GM19099 (cell line): ENCODE data around the gene PDE11A.

Experiments used
- POLR2A ChIP-seq: IDR thresholded peaks from 3 replicates; pipeline ENCODE4 v1.6.1; 2011; ENCODE audit warnings: low read depth; ENCODE audit not compliant: insufficient read length; ENCODE audit errors: extremely low read depth

The PDE11A gene

DNA sequence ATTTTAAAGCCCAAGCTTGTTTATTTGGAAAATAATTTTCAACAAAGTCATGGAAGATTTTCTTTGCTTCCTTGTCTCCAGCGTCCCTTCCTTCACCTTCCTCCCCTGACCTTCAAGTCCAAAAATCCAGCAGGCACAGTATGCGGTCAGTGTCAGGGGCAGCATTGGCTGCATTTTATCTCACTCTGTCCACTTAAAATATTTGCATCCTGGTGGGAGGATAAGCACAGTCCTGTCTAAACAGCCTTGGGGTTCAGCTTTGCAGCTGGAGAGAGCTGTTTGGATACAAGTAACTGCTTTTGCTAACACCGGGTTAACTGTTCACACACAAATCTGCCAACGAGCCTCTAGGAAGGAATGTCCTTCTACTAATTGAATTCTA, 318.1 kb downstream of the PDE11A start:
- no peak for TF ChIP-seq POLR2A

DNA sequence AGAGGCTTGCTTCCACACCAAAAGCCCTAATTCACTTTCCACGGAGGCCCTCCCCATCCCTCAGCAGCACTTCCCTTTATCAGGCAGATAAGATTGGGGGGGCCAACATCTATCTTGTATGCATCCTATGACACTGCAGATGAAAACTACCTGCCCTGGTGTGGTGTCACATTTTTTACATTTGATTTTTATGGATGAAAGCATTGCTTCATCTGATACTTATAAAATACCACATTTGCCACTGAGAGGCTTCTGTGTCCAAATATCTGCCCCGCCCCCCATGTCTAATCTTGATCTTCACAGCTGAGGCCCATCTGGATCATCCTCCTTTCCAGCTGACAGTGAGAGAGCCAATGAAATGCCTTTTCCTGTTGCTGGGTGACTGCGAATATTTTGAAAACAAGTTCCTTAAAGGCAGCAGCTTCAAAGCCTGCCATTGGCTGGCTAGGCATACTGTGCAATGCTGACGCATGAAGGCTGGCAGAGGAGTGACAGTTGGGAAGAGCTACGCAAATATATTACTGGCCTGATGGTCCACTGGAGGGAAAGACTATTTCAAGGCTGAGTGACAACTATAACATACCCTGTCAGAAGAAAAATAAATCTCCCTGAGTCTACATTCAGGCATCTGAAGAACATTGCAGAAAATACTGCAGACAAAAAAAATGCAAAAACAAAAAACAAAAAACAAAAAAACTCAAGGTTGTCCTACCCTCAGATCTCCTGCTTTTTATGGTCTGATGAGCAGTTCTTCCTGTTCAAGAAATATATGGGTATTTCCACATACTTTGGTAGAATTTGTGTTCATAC, 318.7 kb downstream of the PDE11A start:
- TF ChIP-seq POLR2A = no peak

DNA sequence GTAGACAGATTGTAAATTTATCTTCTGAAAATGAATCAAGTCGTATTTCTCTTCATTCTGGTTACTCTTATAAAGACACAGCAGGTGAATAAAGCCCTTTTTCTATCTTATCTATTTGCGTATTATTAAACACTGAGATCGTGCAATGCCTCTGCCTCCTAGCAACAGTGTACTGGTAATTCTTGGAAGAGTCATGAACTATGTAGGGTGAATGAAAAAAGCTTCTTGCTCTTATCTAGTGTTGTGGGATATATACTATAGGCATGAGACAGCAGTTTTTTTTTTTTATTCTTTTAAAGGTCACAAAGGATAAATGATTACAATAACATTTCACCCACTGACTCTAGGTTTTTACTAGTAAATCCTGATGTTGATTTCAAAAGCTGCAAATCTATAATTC, 324.2 kb downstream of the PDE11A start:
- TF ChIP-seq POLR2A = no peak

DNA sequence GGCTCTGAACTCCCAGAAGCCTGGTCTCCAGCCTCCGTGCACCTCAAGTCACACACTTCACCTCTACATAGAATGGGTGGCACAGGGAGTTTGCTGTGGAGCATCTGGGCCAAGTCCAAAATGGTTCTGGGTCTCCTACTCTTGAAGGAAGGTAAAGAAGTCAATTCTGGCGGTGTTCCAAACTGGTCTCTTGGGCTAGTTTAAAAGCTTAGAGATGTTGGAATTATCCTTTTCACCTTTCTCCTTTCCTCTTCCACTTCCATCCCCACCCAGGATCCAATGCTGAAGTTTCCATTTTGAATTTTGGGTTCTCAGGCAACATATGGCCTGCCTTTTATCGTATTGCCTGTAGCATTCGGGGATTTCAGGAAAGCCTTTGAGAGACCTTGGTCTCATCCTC, 325.2 kb downstream of the PDE11A start:
- no peak for TF ChIP-seq POLR2A

DNA sequence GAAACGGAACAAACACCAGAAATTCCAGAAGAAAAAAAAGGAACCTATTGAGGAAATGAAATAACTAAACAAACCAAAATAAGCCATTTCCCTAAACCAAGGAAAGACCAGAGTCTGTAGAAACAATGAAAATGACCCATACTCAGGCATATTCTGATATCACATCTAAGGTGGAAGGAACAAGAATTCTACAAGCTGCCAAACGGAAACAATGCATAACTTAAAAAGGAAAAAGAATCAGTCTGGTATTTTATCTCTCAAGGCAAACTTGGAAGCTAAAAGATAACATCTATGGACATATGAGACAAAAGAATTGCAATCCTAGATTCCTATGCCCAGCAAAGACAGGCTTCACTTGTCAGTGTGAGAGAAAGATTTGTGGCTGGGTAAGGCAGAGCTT, 326.2 kb downstream of the PDE11A start:
- TF ChIP-seq POLR2A = no peak

DNA sequence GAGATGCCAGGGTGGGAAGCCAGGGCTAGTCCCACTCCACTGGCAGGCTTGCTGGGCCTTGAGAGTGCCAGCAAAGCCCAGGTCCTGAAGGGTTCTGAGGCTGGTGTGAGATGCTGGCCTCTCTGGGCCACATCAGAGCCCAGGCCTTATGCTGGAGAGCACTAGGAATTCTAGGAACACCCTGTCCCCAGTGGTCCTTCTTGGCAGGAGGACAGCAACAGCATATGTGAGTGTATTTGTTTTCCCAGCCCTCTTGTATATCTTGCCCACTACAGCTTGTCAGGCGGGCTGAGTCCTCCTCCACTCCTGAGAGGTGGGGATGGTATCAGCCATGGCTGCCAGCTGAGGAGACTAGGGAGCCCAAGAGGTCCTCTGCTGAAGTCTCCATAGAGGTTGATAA, 327.0 kb downstream of the PDE11A start:
- no peak for TF ChIP-seq POLR2A

DNA sequence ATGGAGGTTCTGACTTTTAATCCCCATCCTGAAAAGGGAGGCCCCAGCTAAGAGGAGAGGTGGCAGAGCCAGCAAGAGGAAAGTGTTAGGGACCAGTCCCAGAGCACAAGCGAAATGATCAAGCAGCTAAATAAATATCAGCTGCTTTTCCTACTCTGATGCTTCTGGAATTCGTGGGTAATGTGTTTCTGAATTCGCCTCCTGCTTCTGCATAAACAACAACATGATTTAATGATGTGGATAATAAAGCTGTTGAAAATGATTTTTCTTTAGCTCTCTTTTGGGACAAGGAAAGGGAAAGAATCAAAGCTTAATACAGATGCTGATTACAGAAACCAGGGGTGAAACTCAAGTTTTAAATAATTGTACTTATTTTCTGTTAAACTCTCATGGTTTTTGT, 329.7 kb downstream of the PDE11A start:
- TF ChIP-seq POLR2A = no peak

DNA sequence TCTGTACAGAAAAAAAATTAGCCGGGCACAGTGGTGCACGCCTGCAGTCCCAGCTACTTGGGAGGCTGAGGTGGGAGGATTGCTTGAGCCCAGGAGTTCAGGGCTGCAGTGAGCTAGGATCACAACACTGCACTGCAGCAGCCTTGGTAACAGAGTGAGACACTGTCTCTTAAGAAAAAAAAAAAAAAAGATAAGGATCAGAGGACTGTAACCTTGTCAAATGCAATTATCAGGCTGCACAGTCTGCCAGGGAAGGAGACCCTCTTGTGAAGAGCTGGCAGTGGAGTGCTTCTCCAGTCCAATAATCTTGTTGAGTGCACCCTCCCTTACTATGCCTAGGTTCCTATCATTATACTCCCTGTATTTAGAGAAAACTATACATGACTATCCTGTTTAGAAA, 330.7 kb downstream of the PDE11A start:
- no peak for TF ChIP-seq POLR2A

DNA sequence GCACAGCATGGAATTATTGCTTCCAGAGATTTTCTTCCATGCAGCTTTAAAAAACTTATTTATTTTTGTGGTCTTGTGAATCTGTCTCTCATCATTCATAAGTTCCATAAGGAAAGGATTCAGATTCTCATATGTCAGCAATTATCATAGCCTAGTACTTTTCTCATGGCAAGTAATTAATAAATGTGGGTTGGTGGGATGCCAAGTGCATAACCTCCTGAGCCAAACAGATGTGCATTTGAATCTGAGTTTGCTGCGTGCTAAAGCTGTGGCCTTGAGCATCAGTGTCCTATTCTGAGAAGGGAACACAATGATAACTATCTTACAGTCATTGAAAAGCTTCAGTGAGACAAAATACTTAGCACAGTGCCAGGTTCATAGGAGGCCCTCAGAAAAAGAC, 331.9 kb downstream of the PDE11A start:
- no peak for TF ChIP-seq POLR2A

DNA sequence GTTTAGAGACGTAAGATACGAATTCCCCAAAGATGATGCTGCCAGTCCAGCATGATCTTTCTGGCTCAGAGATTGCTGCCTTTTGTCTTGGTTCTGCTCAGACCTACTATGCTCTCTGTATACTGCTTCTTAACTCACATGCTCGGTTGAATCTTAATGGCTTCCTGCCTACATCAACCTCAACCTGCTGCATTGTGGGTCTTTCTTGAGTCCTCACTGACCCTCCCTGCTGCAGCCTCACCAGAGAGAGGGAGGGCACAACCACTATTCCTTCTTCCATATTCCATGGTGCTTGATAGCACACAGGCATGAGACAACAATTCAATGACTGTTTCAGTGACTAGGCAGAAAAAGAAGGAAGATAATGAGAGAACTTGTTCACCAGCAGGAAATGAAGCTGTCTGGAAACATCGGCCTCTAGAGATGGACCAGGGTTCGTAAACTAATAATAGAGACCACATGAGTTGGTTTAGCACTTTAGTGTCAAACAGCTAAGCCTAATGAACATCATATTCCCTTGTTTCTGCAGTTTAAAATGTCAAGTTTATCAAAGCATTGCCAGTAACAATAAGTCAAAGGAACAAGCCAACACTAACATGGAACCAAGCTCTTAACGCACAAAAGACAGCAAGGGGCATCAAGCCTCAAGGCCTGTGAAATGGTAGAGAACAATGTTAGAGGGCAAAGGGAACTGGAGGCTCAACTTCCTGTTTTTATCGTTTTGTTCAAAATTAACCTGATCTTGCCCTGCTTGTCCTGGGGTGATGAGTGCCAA, 333.9 kb downstream of the PDE11A start:
- no peak for TF ChIP-seq POLR2A

DNA sequence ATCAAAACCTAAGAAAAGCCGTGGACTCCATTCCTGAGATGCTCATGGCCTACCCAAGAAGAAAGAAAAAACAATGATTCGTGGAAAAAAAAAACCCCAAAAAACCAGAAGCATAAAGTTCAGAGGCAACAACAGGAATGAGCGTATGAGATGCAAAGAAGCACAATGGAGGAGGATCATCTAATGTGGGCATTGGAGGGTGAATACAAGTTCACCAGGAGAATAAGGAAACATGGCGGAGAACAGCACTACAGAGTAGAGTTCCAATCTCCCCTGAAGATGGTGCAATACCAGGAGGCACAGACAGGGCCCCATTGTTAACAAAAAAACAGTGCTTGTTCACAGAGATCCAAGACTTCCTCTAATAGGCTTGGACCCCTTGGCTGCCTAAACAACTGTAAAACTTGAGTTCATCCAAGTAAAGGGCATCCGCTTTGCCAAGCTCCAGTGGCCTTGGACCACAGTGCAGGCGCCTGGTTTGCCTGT, 337.2 kb downstream of the PDE11A start:
- no peak for TF ChIP-seq POLR2A

DNA sequence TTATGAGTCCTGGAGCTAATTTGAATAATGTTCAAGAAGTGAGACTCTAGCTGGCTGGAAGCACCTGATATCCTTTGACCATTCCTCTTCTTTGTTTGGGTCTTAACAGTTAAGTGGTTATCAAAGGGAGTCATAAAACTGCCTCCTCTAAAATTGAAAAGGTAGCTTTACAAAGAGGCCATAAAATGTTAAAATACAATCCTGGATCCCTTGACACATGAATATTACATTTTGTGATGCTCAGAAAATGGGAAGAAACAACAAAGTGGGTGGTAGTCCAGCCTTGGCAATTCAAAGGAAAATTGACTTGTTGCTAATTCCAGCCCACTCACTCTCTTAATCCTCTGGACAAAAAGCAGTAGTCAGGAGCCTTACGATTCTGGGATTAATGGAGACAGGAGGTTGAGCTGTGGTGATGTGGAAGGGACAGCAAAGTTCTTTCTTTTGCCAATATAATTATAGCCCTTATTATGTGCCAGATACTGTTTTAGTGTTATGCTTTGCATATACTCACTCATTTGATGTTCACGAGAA, 339.2 kb downstream of the PDE11A start:
- TF ChIP-seq POLR2A = no peak

DNA sequence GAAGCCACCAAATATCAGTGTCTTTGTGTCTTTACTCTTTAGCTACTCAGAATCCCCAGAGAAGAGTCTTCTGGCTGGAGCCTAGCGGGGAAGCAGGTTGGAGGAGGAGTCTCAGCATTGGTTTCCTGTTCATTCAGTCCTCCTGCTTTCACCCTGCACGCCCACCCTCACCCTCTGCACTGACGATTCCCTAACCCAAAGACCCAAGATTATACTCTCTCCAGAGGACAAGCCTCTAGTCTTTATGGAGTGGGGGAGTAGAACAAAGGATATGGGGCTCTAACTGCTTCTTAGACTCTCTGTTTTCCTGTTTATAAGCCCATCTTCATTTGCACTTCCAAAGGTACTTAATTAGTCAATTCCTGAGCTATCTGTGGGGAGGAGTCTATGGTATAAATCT, 341.2 kb downstream of the PDE11A start:
- TF ChIP-seq POLR2A = no peak

DNA sequence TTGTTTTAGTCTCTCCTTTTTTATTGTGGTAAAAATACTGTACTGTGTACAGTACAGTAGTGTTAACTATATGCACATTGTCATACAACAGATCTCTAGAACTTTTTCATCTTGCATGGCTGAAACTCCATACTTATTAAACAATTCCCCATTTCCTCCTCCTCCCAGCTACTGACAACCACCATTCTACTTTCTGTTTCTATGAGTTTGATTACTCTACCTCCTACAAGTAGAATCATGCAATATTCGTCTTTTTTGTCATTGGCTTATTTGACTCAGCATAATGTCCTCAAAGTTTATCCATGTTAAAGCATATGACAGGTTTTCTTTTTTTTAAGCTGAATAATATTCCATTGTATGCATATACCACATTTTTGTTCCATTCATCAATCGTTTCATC, 341.8 kb downstream of the PDE11A start:
- no peak for TF ChIP-seq POLR2A

DNA sequence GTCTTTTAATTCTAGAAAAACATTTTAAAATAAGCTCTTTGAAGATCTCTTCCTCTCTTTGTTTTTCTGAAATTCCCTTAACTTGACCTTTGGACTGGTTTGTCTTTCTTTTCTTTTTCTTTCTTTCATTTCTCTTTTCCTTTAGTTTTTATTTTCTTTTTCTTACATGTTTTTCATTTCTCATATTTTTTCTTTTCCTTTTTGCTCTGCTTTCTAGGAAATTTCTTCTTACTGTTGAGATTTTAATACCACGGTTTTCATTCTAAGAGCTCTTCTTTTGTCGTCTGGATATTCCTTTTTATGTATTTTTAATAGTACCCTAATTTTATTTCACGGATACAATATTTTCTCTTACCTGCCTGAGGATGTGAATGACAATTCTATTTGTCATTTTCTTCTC, 342.2 kb downstream of the PDE11A start:
- no peak for TF ChIP-seq POLR2A

DNA sequence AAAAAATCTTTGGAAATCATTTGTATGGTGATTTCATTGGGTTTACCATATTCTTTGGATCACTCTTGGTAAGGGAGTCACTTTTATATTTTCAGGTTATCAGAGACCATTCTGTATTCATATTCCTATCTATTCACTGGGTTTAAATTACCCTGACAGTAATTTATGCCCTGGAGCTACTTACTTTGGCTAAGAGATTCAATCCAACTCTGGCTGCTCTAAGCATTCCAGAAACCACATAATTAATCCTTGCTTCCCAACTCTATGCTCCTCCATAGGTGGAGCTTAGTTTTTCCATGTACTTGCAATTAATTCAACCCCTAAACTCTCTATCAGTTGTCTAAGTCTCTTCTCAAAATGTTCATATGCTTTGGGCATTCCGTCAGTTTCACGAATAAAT, 343.7 kb downstream of the PDE11A start:
- no peak for TF ChIP-seq POLR2A
